SK-N-SH (cell line): ENCODE measurements around the gene PHF12. TPM values are rescaled to one million over a fixed set of nuclear protein-coding genes. Genes with fewer than 3 reads are reported as not detected.

Source experiments
- CTCF ChIA-PET: fragments of 300-600, 350-600 bp; formaldehyde crosslinking; extraction: SDS; loops from one replicate; lab custom pipeline; 2021; lab: Yijun Ruan, JAX
- POLR2A ChIA-PET: fragments of 350-600 bp; sonication (Branson Sonifier 250); formaldehyde crosslinking; extraction: SDS; loops from one replicate; lab custom pipeline; 2020; ENCODE audit warnings: antibody characterized with exemption, inconsistent platforms; lab: Yijun Ruan, JAX
- DNase-seq: peaks from one replicate; pipeline ENCODE4 v3.0.0; 2012
- H2AFZ ChIP-seq: fragments of 200-600 bp; sonication (generic); 2 replicates; pipeline ENCODE4 v1.8.1; 2016; ENCODE audit warnings: antibody characterized with exemption, mild to moderate bottlenecking, low read depth
- H3F3A ChIP-seq: fragments of 200-600 bp; sonication (generic); replicated peaks from 2 replicates; pipeline ENCODE3; 2016; ENCODE audit warnings: antibody characterized with exemption, mild to moderate bottlenecking; ENCODE audit not compliant: insufficient read depth
- H3K27ac ChIP-seq, 2 experiments: fragments of 200-500 bp in 1 of 2; fragments of 200-600 bp in 1 of 2; sonication (Bioruptor generic) in 1 of 2; sonication (generic), shearing (Covaris generic) in 1 of 2; 2 replicates each; pipeline versions ENCODE4 v1.5.1 to v1.6.1; 2014 to 2016; ENCODE audit warnings: low read depth in 2 of 2, inconsistent platforms in 1 of 2, low read length in 1 of 2, mild to moderate bottlenecking in 1 of 2, mixed read lengths in 1 of 2
- H3K27me3 ChIP-seq: fragments of 200-600 bp; sonication (generic), shearing (Covaris generic); 2 replicates; pipeline ENCODE4 v1.6.1; 2016; ENCODE audit warnings: mixed run types; ENCODE audit not compliant: insufficient read depth
- H3K36me3 ChIP-seq, 2 experiments: fragments of 200-500 bp in 1 of 2; fragments of 200-600 bp in 1 of 2; sonication (Bioruptor generic) in 1 of 2; sonication (generic) in 1 of 2; replicated peaks in 1 of 2; 2 replicates each; pipeline versions ENCODE3 to v1.5.1; 2014 to 2016; ENCODE audit warnings: low read length in 1 of 2, mild to moderate bottlenecking in 1 of 2; ENCODE audit not compliant: insufficient read depth in 2 of 2, control insufficient read depth in 1 of 2
- H3K4me1 ChIP-seq, 2 experiments: fragments of 200-500 bp in 1 of 2; fragments of 200-600 bp in 1 of 2; sonication (Bioruptor generic) in 1 of 2; sonication (generic), shearing (Covaris generic) in 1 of 2; 2 replicates each; pipeline versions ENCODE4 v1.5.1 to v1.6.1; 2014 to 2016; ENCODE audit warnings: low read depth in 1 of 2, low read length in 1 of 2, mixed run types in 1 of 2; ENCODE audit not compliant: insufficient read depth in 2 of 2, control insufficient read depth in 1 of 2
- H3K4me2 ChIP-seq: fragments of 200-600 bp; sonication (generic), shearing (Covaris generic); 2 replicates; pipeline ENCODE4 v1.6.1; 2017; ENCODE audit warnings: mixed run types
- H3K4me3 ChIP-seq, 2 experiments: fragments of 200-500 bp in 1 of 2; fragments of 200-600 bp in 1 of 2; sonication (Bioruptor generic) in 1 of 2; sonication (generic), shearing (Covaris generic) in 1 of 2; 2 replicates each; pipeline versions ENCODE4 v1.5.1 to v1.8.1; 2014 to 2016; ENCODE audit warnings: low read depth in 2 of 2, inconsistent platforms in 1 of 2, low read length in 1 of 2, mild to moderate bottlenecking in 1 of 2, mixed read lengths in 1 of 2, moderate library complexity in 1 of 2
- H3K79me2 ChIP-seq: fragments of 200-600 bp; sonication (generic); 2 replicates; pipeline ENCODE4 v1.8.1; 2017; ENCODE audit warnings: mild to moderate bottlenecking; ENCODE audit not compliant: insufficient read depth
- H3K9ac ChIP-seq: fragments of 200-600 bp; sonication (generic); 2 replicates; pipeline ENCODE4 v1.6.1; 2017; ENCODE audit warnings: mixed run types
- H3K9me2 ChIP-seq: fragments of 200-600 bp; sonication (generic); 2 replicates; pipeline ENCODE4 v1.6.1; 2017; ENCODE audit warnings: mixed run types
- H3K9me3 ChIP-seq: fragments of 200-600 bp; sonication (generic); 2 replicates; pipeline ENCODE4 v1.6.1; 2017; ENCODE audit warnings: mixed run types, mild to moderate bottlenecking, moderate library complexity
- H4K20me1 ChIP-seq: fragments of 200-600 bp; sonication (generic); 2 replicates; pipeline ENCODE4 v1.6.1; 2017; ENCODE audit warnings: mild to moderate bottlenecking, mixed run types; ENCODE audit not compliant: insufficient read depth
- CHD2 ChIP-seq: fragments of 150-350 bp; IDR thresholded peaks from 2 replicates; pipeline ENCODE4 v1.6.1; 2018; ENCODE audit warnings: low read length; ENCODE audit not compliant: partially characterized antibody
- ELF1 ChIP-seq: IDR thresholded peaks from 2 replicates; pipeline ENCODE4 v1.4.0; 2012
- FOXJ3 ChIP-seq: sonication (generic); formaldehyde crosslinking; IDR thresholded peaks from 2 replicates; pipeline ENCODE4 v1.5.1; 2020; ENCODE audit warnings: mild to moderate bottlenecking, missing genetic modification reagents
- GABPA ChIP-seq: IDR thresholded peaks from 2 replicates; pipeline ENCODE4 v1.4.0; 2012; ENCODE audit warnings: low read depth, mild to moderate bottlenecking
- GATA2 ChIP-seq: sonication (generic); formaldehyde crosslinking; IDR thresholded peaks from 2 replicates; pipeline ENCODE4 v1.5.0; 2020; ENCODE audit warnings: mild to moderate bottlenecking, missing genetic modification reagents
- JUND ChIP-seq: IDR thresholded peaks from 2 replicates; pipeline ENCODE4 v1.4.0; 2012
- MEF2A ChIP-seq: IDR thresholded peaks from 2 replicates; pipeline ENCODE4 v1.4.0; 2012; ENCODE audit warnings: low read depth, borderline replicate concordance
- NFIC ChIP-seq: IDR thresholded peaks from 2 replicates; pipeline ENCODE4 v1.4.0; 2012; ENCODE audit warnings: borderline replicate concordance
- NRF1 ChIP-seq: IDR thresholded peaks from 2 replicates; pipeline ENCODE4 v1.6.1; 2012; ENCODE audit warnings: low read depth, mild to moderate bottlenecking, low read length
- POLR2AphosphoS5 ChIP-seq: IDR thresholded peaks from 2 replicates; pipeline ENCODE4 v1.6.1; 2012; ENCODE audit warnings: low read depth, low read length
- RAD21 ChIP-seq: IDR thresholded peaks from 2 replicates; pipeline ENCODE4 v1.6.1; 2012; ENCODE audit warnings: mild to moderate bottlenecking, low read length
- RCOR1 ChIP-seq: fragments of 150-350 bp; IDR thresholded peaks from 2 replicates; pipeline ENCODE4 v1.6.1; 2017; ENCODE audit warnings: antibody characterized with exemption, low read length
- REST ChIP-seq: IDR thresholded peaks from 2 replicates; pipeline ENCODE4 v1.6.1; 2012; ENCODE audit warnings: mild to moderate bottlenecking, low read depth, low read length, moderate library complexity
- RFX5 ChIP-seq: IDR thresholded peaks from 2 replicates; pipeline ENCODE4 v1.6.1; 2012; ENCODE audit warnings: mild to moderate bottlenecking, improper control_type of control experiment, low read length
- SIN3A ChIP-seq: IDR thresholded peaks from 2 replicates; pipeline ENCODE4 v1.6.1; 2012; ENCODE audit warnings: low read depth, mild to moderate bottlenecking, low read length, moderate library complexity, borderline replicate concordance
- SMC3 ChIP-seq: IDR thresholded peaks from 2 replicates; pipeline ENCODE4 v1.6.1; 2012; ENCODE audit warnings: low read depth, low read length, improper control_type of control experiment
- TCF12 ChIP-seq: IDR thresholded peaks from 2 replicates; pipeline ENCODE4 v1.4.0; 2012
- USF1 ChIP-seq: IDR thresholded peaks from 2 replicates; pipeline ENCODE4 v1.4.0; 2012; ENCODE audit warnings: low read depth, borderline replicate concordance
- USF2 ChIP-seq: fragments of 150-350 bp; IDR thresholded peaks from 2 replicates; pipeline ENCODE4 v1.6.1; 2017; ENCODE audit warnings: antibody characterized with exemption, low read length, low read depth, borderline replicate concordance
- YY1 ChIP-seq: IDR thresholded peaks from 2 replicates; pipeline ENCODE4 v1.4.0; 2012; ENCODE audit warnings: low read depth, mild to moderate bottlenecking
- WGBS: methylation state at CpG from one replicate; pipeline ENCODE4 v1.1.6; 2017; ENCODE audit warnings: low lambda C conversion rate; 5-methylcytosine and 5-hydroxymethylcytosine counted together
- polyA plus RNA-seq, 3 experiments: library from polyadenylated mRNA; depleted of rRNA; stranded (reverse); fragments of >200 nt; gene quantifications; 2 replicates each; pipeline ENCODE4 v1.2.3, GENCODE V29; 2012

Gene PHF12
- polyA plus RNA-seq, 1 of the 3 experiments (the other 2 are of a cell fraction), result 24.0 TPM

GRCh38 chr17:28926786-28927185, 24.5 kb downstream of the PHF12 start:
- H4K20me1 ChIP-seq, result peaks cover 50% of the 10 kb centered on the region
- H3K4me2 ChIP-seq, result no peak overlapping the region

More at GRCh38 chr17:28926786-28927185, 24.5 kb downstream of the PHF12 start:
- Histone ChIP-seq H3K9ac (no peak overlapping the region), H3F3A (peaks cover 16% of the 10 kb centered on the region), H3K9me3 (no peaks in the 10 kb centered on the region), H3K9me2 (no peaks in the 10 kb centered on the region), H3K4me3 (no peak overlapping the region), H2AFZ (no peak overlapping the region), H3K79me2 (peaks cover 100% of the 10 kb centered on the region), H3K27ac (peak overlapping the region in 1 of 2 experiments; percentile 60; a peak in 2 of 4 replicates), H3K27me3 (no peaks in the 10 kb centered on the region), H3K36me3 (peaks cover 27 to 40% of the 10 kb centered on the region in 2 experiments), H3K4me1 (peaks cover 10 to 16% of the 10 kb centered on the region in 2 experiments; a peak in 2 of 4 replicates)
- no peak for TF ChIP-seq RCOR1
- no peak for TF ChIP-seq SIN3A
- no peak for TF ChIP-seq POLR2AphosphoS5
- TF ChIP-seq GATA2, result no peak
- no peak for TF ChIP-seq USF2
- TF ChIP-seq RAD21, result no peak
- no peak for TF ChIP-seq FOXJ3 (CRISPR knock-in tag)
- TF ChIP-seq YY1, result no peak
- TF ChIP-seq GABPA, result no peak
- no peak for TF ChIP-seq CHD2
- TF ChIP-seq RFX5, result no peak
- TF ChIP-seq NFIC, result no peak
- no peak for TF ChIP-seq ELF1
- TF ChIP-seq SMC3, result no peak
- TF ChIP-seq USF1, result no peak
- no peak for TF ChIP-seq MEF2A
- no peak for TF ChIP-seq TCF12
- no peak for TF ChIP-seq JUND
- no peak for TF ChIP-seq NRF1
- no peak for TF ChIP-seq REST
- 96% methylated on average over 4 of the region's 4 CpGs for WGBS
- POLR2A ChIA-PET, result no interaction called here
- CTCF ChIA-PET, result interaction anchor here (0.9 to 6.3 kb wide), 8 partner anchors 10 to 200 kb away, joined by 3 to 44 read pairs (median 4); partner anchors contain the start of gene TLCD1
- DNase-seq, result no peak
